T-helper 1 cell treated with Interleukin-12 subunit alpha and Interleukin-12 subunit beta and Interleukin-4 antibody, amounts not matched to agents 30 ng/mL and 1 ng/mL, for 36 hours (primary cell): Measurements from ENCODE around the gene FGGY. TPM values are rescaled to one million over a fixed set of nuclear protein-coding genes. Genes with fewer than 3 reads are reported as not detected.
"Not testable (repeated sequence)": the region's sequence is repeated elsewhere in the genome, so short reads cannot be mapped to it uniquely, and the experiment has no call there.

Experiments
- intact Hi-C: fragments of 100-400 bp; cut with micrococcal nuclease; formaldehyde crosslinking; loops from one replicate; pipeline ENCODE4 v1.15.1; 2024
- total RNA-seq: library from RNA; stranded (reverse); gene quantifications from 2 replicates; pipeline ENCODE4 v1.2.3, GENCODE V29; 2022

The FGGY gene
- total RNA-seq, 1 donor from 2014 or later = 12.2 TPM

- intact Hi-C loops = no loop called here
Measured at GRCh38 chr1:59689730-59690129, 392.8 kb downstream of the FGGY start.

DNA sequence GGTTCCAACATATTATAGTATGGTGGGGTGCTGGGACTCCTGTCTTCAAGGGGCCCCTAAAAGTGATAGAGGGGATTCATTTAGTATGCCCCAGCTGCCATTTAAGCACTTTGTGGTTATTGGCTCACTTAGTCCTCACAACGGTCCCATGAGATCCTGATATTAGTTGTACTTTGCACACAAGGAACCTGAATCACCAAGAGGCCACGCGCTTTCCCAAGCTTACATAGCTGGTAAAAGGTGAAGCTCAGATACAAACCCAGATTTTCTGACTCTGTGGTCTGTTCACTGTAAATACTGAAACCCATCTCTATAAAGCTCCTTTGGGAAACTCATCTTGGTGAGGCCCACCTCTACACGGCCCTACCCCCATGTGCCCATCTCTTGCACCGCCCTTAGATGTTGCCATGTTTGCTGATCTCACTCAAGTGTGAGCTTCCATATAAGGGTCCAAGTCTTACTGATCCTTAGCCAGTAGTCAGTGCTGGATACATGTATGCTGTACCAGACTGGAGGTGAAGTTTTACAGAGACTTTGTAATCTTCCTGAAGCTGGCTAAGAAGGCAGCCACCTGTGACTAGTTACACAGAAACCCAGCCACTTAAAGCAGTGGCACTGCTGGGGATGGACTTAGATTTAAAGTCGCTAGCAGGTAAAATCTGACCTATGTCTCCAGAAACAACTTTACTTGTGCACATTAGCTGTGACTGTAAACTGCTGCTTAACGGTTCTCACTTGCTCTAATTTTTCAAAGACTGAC, 393.5 kb downstream of the FGGY start:
- intact Hi-C loops = no loop called here

DNA sequence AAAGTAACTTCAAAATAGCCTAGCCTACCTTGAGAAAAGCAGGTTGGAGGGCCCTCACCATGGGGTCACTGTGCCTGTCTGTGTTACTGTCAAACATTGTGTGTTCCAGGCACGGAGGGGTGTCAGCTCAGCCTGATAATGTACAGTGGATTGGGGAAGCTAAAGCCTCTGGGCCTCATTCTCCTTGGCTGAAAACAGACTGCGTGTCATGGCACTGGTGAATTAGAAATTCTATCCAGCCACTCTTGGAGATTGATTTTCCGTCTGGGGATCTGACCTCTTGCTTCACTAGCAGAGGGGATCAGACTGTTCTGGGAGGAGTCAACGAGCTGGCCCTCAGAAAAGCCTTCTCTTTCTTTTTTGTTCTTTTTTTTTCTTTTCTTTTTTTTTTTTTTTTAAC, 394.4 kb downstream of the FGGY start:
- intact Hi-C loops = no loop called here

- intact Hi-C loops = no loop called here
Measured at GRCh38 chr1:59692591-59692990, 395.7 kb downstream of the FGGY start.

- intact Hi-C loops = no loop called here
Measured at GRCh38 chr1:59693406-59693805, 396.5 kb downstream of the FGGY start.

DNA sequence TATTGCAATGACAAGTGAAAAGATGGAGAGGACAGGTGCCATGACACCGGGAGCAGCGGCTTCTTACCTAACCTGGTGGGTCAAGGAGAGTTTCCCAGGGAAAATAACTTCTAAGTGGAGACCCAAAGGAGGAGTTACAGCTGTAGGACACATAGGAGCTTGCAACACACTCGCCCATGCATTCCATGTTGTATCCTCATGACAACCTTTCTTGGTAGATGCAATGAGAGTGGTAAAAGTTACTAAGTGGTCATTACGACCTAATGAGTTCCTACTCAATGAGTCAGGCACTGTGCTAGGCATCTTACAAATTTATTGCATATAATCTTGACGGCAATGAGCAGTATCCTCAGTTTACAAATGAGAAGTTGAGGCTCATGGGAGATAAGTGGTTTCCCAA, 398.4 kb downstream of the FGGY start:
- intact Hi-C loops = loop anchor here (5.0 kb wide), 5 partner anchors 218 to 838 kb away; no protein-coding TSS in a partner anchor

DNA sequence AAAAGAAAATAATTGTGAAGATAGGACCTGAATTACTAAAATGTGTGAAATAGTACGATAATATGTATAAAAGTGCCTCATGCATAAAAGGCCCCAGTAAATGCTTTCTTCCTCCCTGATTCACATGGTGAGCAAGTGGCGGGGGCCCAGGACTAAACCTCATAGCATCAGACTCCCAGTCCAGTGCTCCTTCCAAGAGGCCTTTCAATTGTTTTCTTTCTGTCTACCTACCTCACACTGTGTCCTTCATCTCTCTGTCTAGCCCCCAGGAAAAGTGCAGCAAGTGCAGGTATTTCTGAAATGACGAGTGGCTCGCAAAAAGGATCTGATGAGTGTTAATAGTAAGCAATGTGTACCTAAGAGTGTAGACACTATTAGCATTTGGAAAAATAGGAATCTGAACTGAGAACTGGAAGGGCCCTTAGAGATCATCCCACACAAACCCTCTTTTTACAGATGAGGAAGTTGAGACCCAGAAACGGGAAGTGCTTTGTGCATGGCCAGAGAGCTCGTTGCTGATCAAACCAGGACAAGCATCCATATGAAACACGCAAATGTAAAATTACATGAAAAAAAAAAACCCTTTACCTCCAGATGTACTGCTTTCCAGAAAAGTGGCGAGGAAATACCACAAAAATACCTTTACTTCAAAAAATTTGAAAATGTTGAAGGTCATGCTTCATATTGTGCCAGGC, 399.7 kb downstream of the FGGY start:
- intact Hi-C loops = loop anchor here (1.0 to 5.0 kb wide), 11 partner anchors 126 to 1150 kb away; partner anchors contain the start of gene OMA1

DNA sequence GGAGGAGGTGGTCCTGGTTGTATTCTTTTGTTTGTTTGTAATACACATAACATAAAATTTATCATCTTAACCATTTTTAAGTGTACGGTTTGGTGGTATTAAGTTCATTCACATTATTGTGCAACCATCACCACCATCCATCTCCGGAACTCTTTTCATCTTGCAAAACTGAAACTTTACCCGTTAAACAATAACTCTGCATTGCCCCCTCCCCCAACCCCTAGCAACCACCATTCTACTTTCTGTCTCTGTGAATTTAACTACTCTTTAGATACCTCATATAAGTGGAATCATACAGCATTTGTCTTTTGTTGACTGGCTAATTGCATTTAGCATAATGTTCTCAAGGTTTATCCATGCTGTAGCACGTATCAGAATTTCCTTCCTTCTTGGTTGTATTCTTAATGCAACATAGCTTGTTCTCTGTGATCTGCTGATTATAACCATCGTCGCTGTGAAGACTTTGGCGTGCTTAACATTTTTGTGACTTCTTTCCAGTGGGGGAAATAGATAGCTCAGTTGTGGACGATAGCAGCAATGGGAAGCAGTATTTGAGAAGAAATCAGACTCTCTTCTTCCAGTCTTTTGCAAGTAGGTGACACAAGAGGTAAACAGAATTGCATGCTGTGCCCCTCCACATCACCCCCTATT, 400.4 kb downstream of the FGGY start:
- intact Hi-C loops = loop anchor here (1.0 to 5.0 kb wide), 11 partner anchors 126 to 1151 kb away; partner anchors contain the start of gene OMA1

GRCh38 chr1:59698386-59698785, 401.5 kb downstream of the FGGY start:
- intact Hi-C loops = loop anchor here (2.0 to 5.0 kb wide), 8 partner anchors 221 to 1046 kb away; no protein-coding TSS in a partner anchor

DNA sequence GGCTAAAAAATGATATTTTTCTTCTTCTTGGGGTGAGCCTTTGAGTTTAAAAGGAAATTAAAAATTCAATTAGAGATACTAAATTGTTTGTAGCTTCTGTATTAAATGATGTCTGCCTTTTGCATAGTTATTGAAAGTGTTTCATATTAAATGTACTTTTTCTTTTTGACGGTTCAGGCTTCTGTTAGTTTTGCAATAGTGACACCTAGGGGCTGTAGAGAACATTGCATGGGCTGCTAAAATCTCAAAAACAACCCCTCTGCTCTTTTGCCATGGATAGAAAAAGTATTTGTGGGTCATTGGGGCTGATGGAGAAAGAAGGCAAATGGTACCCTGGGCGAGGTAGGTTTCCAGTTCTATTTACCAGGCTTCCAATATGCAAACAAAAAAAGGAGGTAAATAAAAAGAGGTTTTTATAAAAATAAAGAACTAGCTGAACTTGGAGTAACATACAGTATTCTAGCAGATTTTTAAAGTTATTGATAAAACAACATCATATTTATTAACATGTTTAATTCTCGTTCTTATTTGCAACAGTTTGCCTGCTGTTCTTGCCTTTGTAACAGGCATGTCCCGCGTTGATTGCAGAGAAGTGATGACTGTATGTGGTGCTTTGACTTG, 402.4 kb downstream of the FGGY start:
- intact Hi-C loops = loop anchor here (1.0 to 5.0 kb wide), 16 partner anchors 60 to 1184 kb away; partner anchors contain the start of gene MYSM1

- intact Hi-C loops = no loop called here
Measured at GRCh38 chr1:59701376-59701775, 404.5 kb downstream of the FGGY start.

DNA sequence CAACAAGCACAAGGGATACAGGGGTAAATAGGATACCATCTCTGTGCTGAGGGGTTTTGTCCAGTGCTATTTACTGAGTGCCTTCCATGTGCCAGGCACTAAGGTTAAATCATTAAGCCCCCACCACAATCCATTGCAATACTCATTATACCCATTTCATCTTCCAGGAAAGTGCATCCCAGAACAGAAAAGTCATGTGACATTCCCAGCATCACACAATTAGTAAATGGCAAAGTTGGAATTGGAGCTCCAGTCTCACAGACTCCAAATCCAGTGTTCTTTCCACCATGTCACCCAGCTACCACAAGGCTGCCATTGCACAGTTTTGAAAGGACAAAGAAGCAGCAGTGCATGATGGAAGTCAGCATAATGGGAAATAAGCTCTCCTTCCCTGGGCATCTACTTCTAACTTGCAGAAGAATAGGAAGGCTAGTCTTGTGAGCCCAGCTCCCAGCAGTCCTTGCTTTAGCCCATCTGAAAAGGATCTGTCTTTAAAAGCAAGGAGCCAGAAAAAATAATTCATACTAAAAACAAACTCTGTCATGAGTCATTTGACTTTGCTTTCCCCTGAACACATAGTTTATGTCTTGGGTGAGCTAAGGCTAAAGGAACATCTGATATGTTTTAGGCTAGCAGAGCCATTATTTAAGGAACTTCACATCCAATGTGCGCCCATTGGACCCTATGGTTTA, 406.5 kb downstream of the FGGY start:
- intact Hi-C loops = no loop called here

GRCh38 chr1:59703918-59704378, 407.1 kb downstream of the FGGY start:
- intact Hi-C loops = no loop called here

- intact Hi-C loops = no loop called here
Measured at GRCh38 chr1:59704716-59705115, 407.8 kb downstream of the FGGY start.

DNA sequence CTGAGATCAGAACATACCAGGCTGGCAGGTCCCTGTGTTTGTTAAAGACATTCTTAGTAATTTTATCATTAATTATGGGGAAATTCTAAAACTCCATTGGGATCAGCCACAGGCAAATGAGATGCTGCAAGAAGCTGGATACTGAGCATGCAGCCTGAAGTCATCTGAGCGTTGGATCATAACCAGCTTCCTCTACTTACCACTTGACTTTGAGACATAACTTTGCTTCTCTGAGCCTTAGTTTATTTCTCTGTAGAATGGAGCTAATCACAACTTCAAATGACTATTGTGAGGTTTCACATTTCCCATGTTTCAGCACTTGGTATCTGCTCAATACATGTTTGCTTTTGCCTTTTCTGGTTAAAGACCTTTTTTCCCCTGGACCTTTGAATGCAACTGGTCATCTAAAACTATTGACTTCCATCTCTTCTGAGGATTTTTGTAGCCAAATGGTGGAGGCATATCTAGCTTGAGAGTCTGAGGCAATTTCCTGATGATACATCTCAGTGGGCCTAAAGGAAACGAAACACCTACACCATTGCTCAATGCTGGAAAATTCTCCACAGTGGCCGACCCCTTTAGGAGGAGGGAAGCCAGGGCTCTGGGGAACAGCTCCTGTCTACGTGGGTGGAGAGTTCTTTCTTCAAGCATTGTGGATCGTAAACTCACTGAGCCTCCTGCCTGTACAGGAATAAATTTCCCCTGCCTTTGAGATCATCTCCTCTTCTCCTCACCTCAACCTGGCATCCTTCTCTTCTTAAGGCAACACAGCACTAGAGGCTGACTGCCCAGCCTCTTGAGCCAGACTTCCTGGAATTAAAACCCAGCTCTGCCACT, 408.8 kb downstream of the FGGY start:
- intact Hi-C loops = no loop called here

GRCh38 chr1:59706303-59706599, 409.4 kb downstream of the FGGY start:
- intact Hi-C loops = no loop called here

DNA sequence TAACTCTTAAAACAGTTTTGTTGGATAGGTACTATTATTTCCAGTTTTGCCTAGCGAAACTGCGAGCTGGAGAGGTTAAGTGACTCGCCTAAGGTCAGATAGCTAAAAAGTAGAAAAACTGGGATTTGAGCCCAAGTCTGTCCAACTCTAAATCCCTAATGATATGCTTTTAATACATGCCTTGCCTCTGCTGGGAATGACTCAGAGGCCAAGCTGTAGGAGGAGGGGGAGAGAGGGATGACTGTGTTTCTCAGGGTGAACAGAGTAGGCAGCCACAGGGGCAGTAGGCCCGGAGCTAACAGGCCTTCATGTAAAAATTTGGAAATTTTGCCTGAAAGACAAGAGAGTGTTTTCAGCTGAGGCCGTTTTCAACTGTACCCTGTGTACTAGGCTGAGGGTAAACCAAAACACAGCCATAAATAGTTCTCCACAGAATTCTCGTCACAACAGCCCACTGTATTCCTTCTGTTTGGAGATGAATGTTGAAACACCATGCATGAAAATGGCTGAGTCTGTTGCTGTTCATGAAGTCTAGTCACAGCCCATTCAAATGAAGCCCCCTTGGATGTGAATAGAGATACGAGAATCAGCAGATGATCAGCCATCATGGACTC, 410.4 kb downstream of the FGGY start:
- intact Hi-C loops = no loop called here

- intact Hi-C loops = no loop called here
Measured at GRCh38 chr1:59709333-59709732, 412.4 kb downstream of the FGGY start.

- intact Hi-C loops = not testable (repeated sequence)
Measured at GRCh38 chr1:59710920-59711319, 414.0 kb downstream of the FGGY start.

- intact Hi-C loops = no loop called here
Measured at GRCh38 chr1:59714219-59714618, 417.3 kb downstream of the FGGY start.
